SK-N-MC (cell line): ENCODE data around the gene CRTC2.

Experiments
- EZH2 ChIP-seq: fragments of 200-600 bp; sonication (generic); IDR thresholded peaks from one replicate; pipeline ENCODE4 v1.6.1; 2017; ENCODE audit warnings: antibody characterized with exemption
- POLR2AphosphoS5 ChIP-seq: IDR thresholded peaks from 2 replicates; pipeline ENCODE4 v1.6.1; 2012; ENCODE audit warnings: mild to moderate bottlenecking, low read depth, low read length, borderline replicate concordance

- no peak for TF ChIP-seq POLR2AphosphoS5
- TF ChIP-seq EZH2: no peak
Observed at GRCh38 chr1:153929981-153930948, 28.1 kb downstream of the CRTC2 start.
